Activated CD4-positive, CD25-positive, alpha-beta regulatory T cell (primary cell): ENCODE results near the gene MPC2.
A peak's percentile ranks its signal among the peaks of the same experiment; 100 is the strongest.

Source experiments
- DNase-seq, 4 experiments: peaks; one replicate each; lab custom pipeline; 2025; lab: John Stamatoyannopoulos, UW

The MPC2 gene

GRCh38 chr1:167936930-167937708, at the start of gene MPC2:
TSS of gene MPC2 (minus strand) at chr1:167937072. CDS start at chr1:167935841, 1,231 bp downstream.
- peak; percentile 21 to 73 (median 59) for DNase-seq

GRCh38 chr1:167984886-167985489, 48.1 kb upstream of the MPC2 start:
- no peak for DNase-seq

- DNase-seq: no peak
These were observed 47.0 kb upstream of the MPC2 start for GRCh38 chr1:167983797-167984420.

GRCh38 chr1:167981933-167982332, 45.1 kb upstream of the MPC2 start:
- DNase-seq: no peak

GRCh38 chr1:167977245-167977644, 40.4 kb upstream of the MPC2 start:
- no peak for DNase-seq

GRCh38 chr1:167974698-167975097, 37.8 kb upstream of the MPC2 start:
- DNase-seq: no peak

- no peak for DNase-seq
These were observed 37.0 kb upstream of the MPC2 start for GRCh38 chr1:167973832-167974231.

GRCh38 chr1:167968569-167968968, 31.7 kb upstream of the MPC2 start:
- no peak for DNase-seq

GRCh38 chr1:167966050-167966449, 29.2 kb upstream of the MPC2 start:
- no peak for DNase-seq

- DNase-seq: no peak
These were observed 27.8 kb upstream of the MPC2 start for GRCh38 chr1:167964646-167965045.

- DNase-seq: no peak
These were observed 20.8 kb upstream of the MPC2 start for GRCh38 chr1:167957710-167958109.

- no peak for DNase-seq
These were observed 19.0 kb upstream of the MPC2 start for GRCh38 chr1:167955915-167956314.

GRCh38 chr1:167950569-167950968, 13.7 kb upstream of the MPC2 start:
- DNase-seq: no peak

- no peak for DNase-seq
These were observed 12.9 kb upstream of the MPC2 start for GRCh38 chr1:167949785-167950184.

GRCh38 chr1:167947733-167948132, 10.9 kb upstream of the MPC2 start:
- no peak for DNase-seq

GRCh38 chr1:167943541-167943940, 6.7 kb upstream of the MPC2 start:
- no peak for DNase-seq

GRCh38 chr1:167940264-167940663, 3.4 kb upstream of the MPC2 start:
- DNase-seq: no peak

GRCh38 chr1:167938080-167938636, 1.3 kb upstream of the MPC2 start:
- no peak for DNase-seq

- DNase-seq: no peak
These were observed 788 bp upstream of the MPC2 start for GRCh38 chr1:167937709-167938010.

GRCh38 chr1:167936068-167936929, 573 bp downstream of the MPC2 start, which contains the start of gene DCAF6:
TSS of gene DCAF6 (plus strand) at chr1:167936683. CDS start at chr1:167936912, 229 bp downstream.
- DNase-seq: peak; percentile 84 to 96 (median 90)

- peak in 1 of 4 experiments; percentile 2 for DNase-seq
These were observed 1.4 kb downstream of the MPC2 start for GRCh38 chr1:167935216-167936067.
